HG03039 (cell line): ENCODE results near the gene SMIM44.
"Not testable (repeated sequence)": the region's sequence is repeated elsewhere in the genome, so short reads cannot be mapped to it uniquely, and the experiment has no call there.

Experiments used
- ATAC-seq: cut with Tn5 transposase; IDR thresholded peaks from one replicate; pipeline ENCODE4 v1.9.1; 2021; ENCODE audit warnings: mild to moderate bottlenecking, moderate library complexity; ENCODE audit not compliant: unreplicated experiment

SMIM44 gene

GRCh38 chr19:3518255-3518654 lies 35.0 kb upstream of the SMIM44 start:
- ATAC-seq = no peak

- ATAC-seq = no peak
Measured at GRCh38 chr19:3517638-3518037, 34.4 kb upstream of the SMIM44 start.

GRCh38 chr19:3516675-3517207 lies 33.5 kb upstream of the SMIM44 start:
- no peak for ATAC-seq

- ATAC-seq = no peak
Measured at GRCh38 chr19:3515891-3516422, 32.7 kb upstream of the SMIM44 start.

GRCh38 chr19:3514930-3515329 lies 31.7 kb upstream of the SMIM44 start:
- no peak for ATAC-seq

GRCh38 chr19:3513229-3514140 lies 30.2 kb upstream of the SMIM44 start:
- ATAC-seq = no peak

GRCh38 chr19:3512562-3513228 lies 29.5 kb upstream of the SMIM44 start:
- ATAC-seq = no peak

- no peak for ATAC-seq
Measured at GRCh38 chr19:3511506-3512251, 28.4 kb upstream of the SMIM44 start.

GRCh38 chr19:3510727-3511126 lies 27.5 kb upstream of the SMIM44 start:
- ATAC-seq = no peak

GRCh38 chr19:3509566-3509989 lies 26.3 kb upstream of the SMIM44 start:
- no peak for ATAC-seq

GRCh38 chr19:3508771-3509535 lies 25.7 kb upstream of the SMIM44 start:
- no peak for ATAC-seq

- ATAC-seq = not testable (repeated sequence)
Measured at GRCh38 chr19:3508121-3508661, 24.9 kb upstream of the SMIM44 start.

GRCh38 chr19:3507371-3508120 lies 24.3 kb upstream of the SMIM44 start:
- ATAC-seq = no peak

GRCh38 chr19:3506384-3507340 lies 23.4 kb upstream of the SMIM44 start:
- no peak for ATAC-seq

- ATAC-seq = peak; percentile 86
Measured at GRCh38 chr19:3505598-3506383, 22.6 kb upstream of the SMIM44 start, which contains the start of gene FZR1. Gene FZR1, plus strand, starts transcription at chr19:3506311. Its CDS starts 16,679 bp downstream, at chr19:3522990.

GRCh38 chr19:3504735-3505134 lies 21.5 kb upstream of the SMIM44 start:
- ATAC-seq = no peak

GRCh38 chr19:3503036-3503572 lies 19.9 kb upstream of the SMIM44 start:
- ATAC-seq = no peak
